HUES64 (cell line): ENCODE measurements around the gene MAP2K7.
A peak's percentile ranks its signal among the peaks of the same experiment; 100 is the strongest.

Source experiments
- H3K27ac ChIP-seq: 2 replicates; pipeline ENCODE4 v1.7.0; 2013; ENCODE audit warnings: low read depth, low read length, inconsistent platforms
- H3K27me3 ChIP-seq: 2 replicates; pipeline ENCODE4 v1.6.1; 2013; ENCODE audit warnings: mild to moderate bottlenecking, low read length; ENCODE audit not compliant: insufficient read depth
- H3K36me3 ChIP-seq: 2 replicates; pipeline ENCODE4 v1.6.1; 2013; ENCODE audit warnings: mild to moderate bottlenecking, low read length; ENCODE audit not compliant: insufficient read depth
- H3K4me1 ChIP-seq: 2 replicates; pipeline ENCODE4 v1.6.1; 2013; ENCODE audit warnings: mild to moderate bottlenecking, low read length, moderate library complexity; ENCODE audit not compliant: insufficient read depth
- H3K4me3 ChIP-seq: 2 replicates; pipeline ENCODE4 v1.5.1; 2013; ENCODE audit warnings: mild to moderate bottlenecking, low read length, moderate library complexity
- H3K9ac ChIP-seq: 2 replicates; pipeline ENCODE4 v1.6.1; 2013; ENCODE audit warnings: mild to moderate bottlenecking, low read depth, low read length
- H3K9me3 ChIP-seq: 2 replicates; pipeline ENCODE4 v1.6.1; 2013; ENCODE audit warnings: low read depth, low read length; ENCODE audit not compliant: insufficient read depth
- WGBS: fragments of 150-250, 120-280 bp; methylation state at CpG from one replicate; pipeline ENCODE4 v1.1.7; 2013; ENCODE audit warnings: missing lambda C conversion rate; 5-methylcytosine and 5-hydroxymethylcytosine counted together

MAP2K7 gene

DNA sequence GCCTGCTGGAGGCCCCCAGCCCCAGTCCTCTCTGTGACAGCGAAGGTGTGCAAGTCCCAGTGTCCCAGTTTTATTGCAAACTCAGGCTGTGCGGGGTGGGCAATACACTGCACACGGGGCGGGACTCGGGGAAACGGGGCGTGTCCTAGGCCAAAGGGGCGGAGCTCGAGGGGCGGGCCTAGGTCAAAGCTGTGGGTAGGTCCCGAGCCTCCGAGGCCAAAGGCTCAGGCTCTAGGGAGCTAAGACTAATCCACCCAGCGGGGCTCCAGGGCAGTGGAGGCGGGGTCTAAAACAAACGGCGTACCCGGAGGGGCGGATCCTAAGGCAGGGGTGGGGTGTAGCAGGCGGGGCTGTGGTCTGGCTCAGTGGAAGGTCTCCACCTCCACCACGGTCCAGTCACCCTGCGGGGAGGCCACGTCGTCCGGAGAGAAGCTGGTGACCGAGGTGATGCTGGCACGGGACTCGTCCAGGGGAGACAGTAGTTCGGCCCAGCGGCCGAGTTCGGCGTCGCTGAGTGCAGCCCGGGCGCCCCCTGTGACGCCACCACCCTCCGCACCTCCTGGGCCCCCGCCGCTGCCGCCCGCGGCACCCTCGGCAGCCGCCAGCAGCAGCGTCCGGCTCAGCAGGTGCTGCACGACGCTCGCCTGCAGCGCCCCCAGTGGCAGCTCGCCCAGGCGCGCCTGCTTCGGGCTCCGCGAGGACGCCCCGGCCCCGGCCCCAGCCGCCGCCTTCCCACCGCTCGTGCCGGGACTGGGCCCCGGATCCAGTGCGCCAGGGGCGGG lies 34.8 kb upstream of the MAP2K7 start:
- H3K4me1 ChIP-seq = peaks cover 11% of the 10 kb centered on the region; the same call in 1 of the 2 replicates
- no peaks in the 10 kb centered on the region for H3K9me3 ChIP-seq
- peak overlapping the region; percentile 52 for H3K4me3 ChIP-seq
- H3K36me3 ChIP-seq = no peaks in the 10 kb centered on the region
- peak overlapping the region; percentile 70; the same call in 1 of the 2 replicates for H3K27ac ChIP-seq
- 9% methylated on average over 67 of the region's 67 CpGs for WGBS
- H3K27me3 ChIP-seq = peaks cover 39% of the 10 kb centered on the region
- no peak overlapping the region for H3K9ac ChIP-seq

GRCh38 chr19:7869453-7869909 lies 34.2 kb upstream of the MAP2K7 start:
- H3K4me3 ChIP-seq = peak overlapping the region; percentile 52
- H3K4me1 ChIP-seq = peaks cover 11% of the 10 kb centered on the region; the same call in 1 of the 2 replicates
- no peak overlapping the region for H3K9ac ChIP-seq
- no peak overlapping the region; the same call in 1 of the 2 replicates for H3K27ac ChIP-seq
- no peaks in the 10 kb centered on the region for H3K9me3 ChIP-seq
- peaks cover 35% of the 10 kb centered on the region for H3K27me3 ChIP-seq
- WGBS = 18% methylated on average over 47 of the region's 47 CpGs
- H3K36me3 ChIP-seq = no peaks in the 10 kb centered on the region

DNA sequence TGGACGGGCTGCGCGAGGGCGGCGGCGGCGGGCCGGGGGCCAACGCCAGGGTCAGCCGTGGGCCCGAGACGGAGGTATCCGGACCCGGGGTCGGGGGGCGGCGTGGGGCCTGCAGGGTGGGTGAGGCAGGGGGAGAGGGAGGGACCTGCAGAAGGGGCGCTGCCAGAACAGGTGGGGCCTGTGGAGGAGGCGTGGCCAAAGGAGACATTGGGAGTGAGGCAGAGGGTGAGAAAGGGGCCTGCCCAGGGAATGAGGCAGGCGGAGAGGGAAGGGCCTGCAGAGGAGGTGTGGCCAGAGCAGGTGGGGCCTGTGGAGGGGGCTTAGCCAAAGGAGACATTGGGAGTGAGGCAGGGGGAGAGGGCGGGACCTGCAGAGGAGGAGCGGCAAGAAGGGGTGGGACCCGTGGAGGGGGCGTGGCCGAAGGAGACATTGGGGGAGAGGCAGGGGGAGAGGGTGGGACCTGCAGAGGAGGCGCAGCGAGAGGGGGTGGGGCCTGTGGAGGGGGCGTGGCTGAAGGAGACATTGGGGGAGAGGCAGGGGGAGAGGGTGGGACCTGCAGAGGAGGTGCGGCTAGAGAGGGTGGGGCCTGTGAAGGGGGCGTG lies 33.7 kb upstream of the MAP2K7 start:
- H3K4me1 ChIP-seq = peaks cover 10% of the 10 kb centered on the region; the same call in 1 of the 2 replicates
- 47% methylated on average over 30 of the region's 30 CpGs for WGBS
- no peaks in the 10 kb centered on the region for H3K9me3 ChIP-seq
- peaks cover 30% of the 10 kb centered on the region for H3K27me3 ChIP-seq
- no peaks in the 10 kb centered on the region for H3K36me3 ChIP-seq
- H3K27ac ChIP-seq = no peak overlapping the region; the same call in 1 of the 2 replicates
- H3K4me3 ChIP-seq = peak overlapping the region; percentile 52
- no peak overlapping the region for H3K9ac ChIP-seq

DNA sequence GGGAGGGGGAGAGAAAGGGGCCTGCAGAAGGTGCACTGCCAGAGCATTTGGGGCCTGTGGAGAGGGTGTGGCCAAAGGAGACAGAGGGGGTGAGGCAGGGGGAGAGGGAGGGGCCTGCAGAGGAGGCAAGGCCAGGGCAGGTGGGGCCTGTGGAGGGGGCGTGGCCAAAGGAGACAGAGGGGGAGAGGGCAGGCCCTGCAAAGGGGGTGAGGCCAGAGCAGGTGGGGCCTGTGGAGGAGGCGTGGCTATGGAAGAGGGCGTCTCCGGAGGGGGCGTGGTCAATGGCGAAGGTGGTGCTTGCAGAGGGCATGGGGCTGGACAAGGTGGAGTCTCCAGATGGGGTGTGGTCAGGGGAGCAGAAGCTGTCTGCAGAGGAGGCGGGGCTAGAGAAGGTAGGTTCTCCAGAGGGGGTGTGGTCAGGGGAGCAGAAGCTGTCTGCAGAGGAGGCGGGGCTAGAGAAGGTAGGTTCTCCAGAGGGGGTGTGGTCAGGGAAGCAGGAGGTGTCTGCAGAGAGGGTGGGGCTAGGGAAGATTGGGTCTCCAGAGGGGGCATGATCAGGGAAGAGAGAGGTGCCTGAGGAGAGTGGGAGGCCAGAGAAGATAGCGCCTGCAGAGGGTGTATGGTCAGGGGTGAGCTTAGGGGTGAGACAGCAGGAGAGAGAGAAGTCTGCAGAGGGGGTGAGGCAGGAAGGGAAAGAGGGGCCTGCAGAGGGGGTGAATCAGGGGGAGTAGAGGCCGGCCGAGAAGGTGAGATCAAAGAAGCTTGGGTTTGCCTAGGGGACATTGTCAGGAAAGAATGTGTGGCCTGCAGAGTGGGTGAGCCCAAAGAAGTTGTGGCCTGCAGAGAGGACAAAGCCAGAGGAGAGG lies 32.9 kb upstream of the MAP2K7 start:
- Histone ChIP-seq H3K27me3 (peaks cover 23% of the 10 kb centered on the region), H3K9ac (no peak overlapping the region), H3K4me3 (no peak overlapping the region), H3K27ac (peak overlapping the region; percentile 76; the same call in 1 of the 2 replicates), H3K9me3 (no peaks in the 10 kb centered on the region), H3K36me3 (no peaks in the 10 kb centered on the region), H3K4me1 (0 out of 2 replicates have a peak, but pooled peaks cover 6% of the 10 kb centered on the region)
- WGBS = 59% methylated on average over 11 of the region's 11 CpGs

- WGBS = 8% methylated on average over 33 of the region's 33 CpGs
- Histone ChIP-seq H3K36me3 (no peaks in the 10 kb centered on the region), H3K4me3 (peak overlapping the region; percentile 33), H3K27ac (peak overlapping the region; percentile 80; the same call in 1 of the 2 replicates), H3K9me3 (no peaks in the 10 kb centered on the region), H3K4me1 (0 out of 2 replicates have a peak, but pooled peaks cover 6% of the 10 kb centered on the region), H3K27me3 (peaks cover 23% of the 10 kb centered on the region), H3K9ac (no peak overlapping the region)
These were observed 32.0 kb upstream of the MAP2K7 start for GRCh38 chr19:7871437-7872305.

GRCh38 chr19:7872306-7873204 lies 31.1 kb upstream of the MAP2K7 start:
- Histone ChIP-seq H3K9me3 (no peaks in the 10 kb centered on the region), H3K27me3 (peaks cover 18% of the 10 kb centered on the region), H3K36me3 (no peaks in the 10 kb centered on the region), H3K4me3 (peak overlapping the region; percentile 84), H3K9ac (no peak overlapping the region), H3K4me1 (0 out of 2 replicates have a peak, but pooled peaks cover 6% of the 10 kb centered on the region), H3K27ac (no peak overlapping the region)
- 34% methylated on average over 47 of the region's 47 CpGs for WGBS

DNA sequence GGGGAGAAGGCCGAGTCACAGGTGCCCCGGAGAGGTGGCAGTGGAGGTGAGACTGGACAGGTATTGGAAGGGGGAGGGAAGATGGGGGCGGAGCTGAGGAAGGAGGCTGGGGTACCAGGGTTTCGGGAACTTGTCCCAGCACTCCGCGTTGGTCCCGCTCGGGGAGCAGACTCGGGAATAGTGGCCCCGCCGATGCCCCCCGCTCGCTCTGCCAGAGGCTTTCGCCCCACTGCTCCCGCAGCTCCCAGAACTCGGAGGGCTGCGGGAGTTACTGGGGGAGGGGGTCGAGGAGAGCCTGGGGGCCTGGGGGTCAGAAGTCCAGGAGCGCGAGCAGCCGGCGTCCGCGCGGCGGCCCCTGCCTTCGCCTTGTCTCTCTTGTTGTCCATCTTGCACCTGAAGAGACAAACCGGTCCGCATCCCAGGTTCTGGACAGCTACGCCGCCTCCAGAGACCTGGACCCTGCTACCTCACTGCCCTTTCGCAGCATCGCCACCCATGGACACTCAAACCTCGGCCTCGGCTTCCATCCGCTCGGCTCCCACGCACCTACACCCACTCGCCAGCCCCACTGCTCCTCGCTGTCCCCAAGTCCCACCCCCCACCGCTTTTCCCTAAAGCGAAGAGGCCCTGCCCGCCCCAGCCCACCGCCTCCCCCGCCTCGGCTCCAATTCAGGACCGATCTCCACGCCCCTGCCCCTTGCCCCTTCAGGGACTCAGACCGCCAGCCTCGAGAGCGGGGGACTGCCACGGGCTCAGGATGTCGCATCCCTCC lies 30.2 kb upstream of the MAP2K7 start:
- WGBS = 21% methylated on average over 53 of the region's 53 CpGs

DNA sequence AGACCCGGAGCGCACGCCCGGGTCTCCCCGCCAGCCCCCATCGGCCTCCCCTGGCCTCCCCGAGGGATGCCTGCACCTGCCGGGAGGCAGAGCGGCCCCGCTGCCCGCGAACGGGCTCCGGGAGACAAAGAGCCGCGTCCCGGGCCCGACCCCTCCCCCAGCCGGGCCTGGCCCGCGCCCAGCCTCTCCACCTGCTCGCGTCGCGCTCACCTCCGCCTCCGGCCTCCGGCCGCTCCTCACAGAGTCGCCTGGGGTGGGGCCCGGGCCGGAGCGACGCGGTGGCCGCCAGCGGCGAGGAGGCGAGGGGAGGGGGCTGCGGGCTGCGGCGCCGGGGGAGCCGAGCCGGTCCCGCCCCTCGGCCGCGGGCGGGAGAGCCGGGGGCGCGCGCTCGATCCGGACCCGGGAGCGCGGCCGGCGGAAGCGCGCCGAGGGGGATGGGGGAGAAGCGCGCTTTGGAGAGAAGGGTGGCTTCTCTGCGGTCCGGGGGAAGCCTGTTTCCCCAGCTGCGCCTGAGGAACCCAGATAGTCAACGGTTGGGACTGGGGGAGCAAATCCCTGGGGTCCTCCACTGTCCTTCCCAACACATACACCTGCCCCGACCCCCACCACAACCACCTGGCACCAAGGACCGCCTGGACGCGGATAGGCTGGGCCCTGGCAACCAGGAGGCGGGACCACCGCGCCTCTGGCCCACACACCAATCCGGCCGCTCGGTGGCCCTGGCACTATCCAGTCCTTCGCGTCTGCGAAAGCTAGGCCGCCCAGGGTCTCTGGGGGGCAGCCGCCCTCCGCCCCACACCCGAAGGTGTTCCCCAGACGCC lies 29.4 kb upstream of the MAP2K7 start, which contains the start of gene PRR36:
TSS of gene PRR36 (minus strand) at position 315 of the 821 bp plus-strand sequence. CDS start 701 bp downstream, outside the sequence.
- peak within 1 kb of the TSS; percentile 76 for H3K9ac ChIP-seq
- H3K9me3 ChIP-seq = no peaks in the 10 kb centered on the region
- peak within 1 kb of the TSS; percentile 18; the same call in 1 of the 2 replicates for H3K27ac ChIP-seq
- 0 out of 2 replicates have a peak, but pooled peaks cover 2% of the 10 kb centered on the region for H3K4me1 ChIP-seq
- under 1% methylated on average over 88 of the region's 88 CpGs for WGBS
- peaks cover 18% of the 10 kb centered on the region for H3K27me3 ChIP-seq
- peak within 1 kb of the TSS; percentile 84 for H3K4me3 ChIP-seq
- no peaks in the 10 kb centered on the region for H3K36me3 ChIP-seq

More for the DNA sequence above, 30.2 kb upstream of the MAP2K7 start:
- no peak overlapping the region for H3K27ac ChIP-seq
- peaks cover 18% of the 10 kb centered on the region for H3K27me3 ChIP-seq
- H3K4me3 ChIP-seq = peak overlapping the region; percentile 84
- no peaks in the 10 kb centered on the region for H3K9me3 ChIP-seq
- no peaks in the 10 kb centered on the region for H3K36me3 ChIP-seq
- H3K4me1 ChIP-seq = 0 out of 2 replicates have a peak, but pooled peaks cover 3% of the 10 kb centered on the region
- peak overlapping the region; percentile 76 for H3K9ac ChIP-seq
